Mucosa of gallbladder (tissue), 1 donor: Measurements from ENCODE around the gene IDH3B. TPM values are rescaled to one million over a fixed set of nuclear protein-coding genes. Genes with fewer than 3 reads are reported as not detected.
"Not testable (repeated sequence)": the region's sequence is repeated elsewhere in the genome, so short reads cannot be mapped to it uniquely, and the experiment has no call there.

Source experiments
- DNase-seq: peaks from one replicate; pipeline ENCODE4 v3.0.0-alpha.2; 2020; ENCODE audit warnings: low spot score
- total RNA-seq: library from RNA; stranded (reverse); gene quantifications from one replicate; pipeline ENCODE4 v1.2.1, GENCODE V29; 2021
- donor health status: DM: no; HTN: no; CAD: no.

IDH3B gene
- total RNA-seq, 1 donor from 2014 or later = 81.0 TPM

DNA sequence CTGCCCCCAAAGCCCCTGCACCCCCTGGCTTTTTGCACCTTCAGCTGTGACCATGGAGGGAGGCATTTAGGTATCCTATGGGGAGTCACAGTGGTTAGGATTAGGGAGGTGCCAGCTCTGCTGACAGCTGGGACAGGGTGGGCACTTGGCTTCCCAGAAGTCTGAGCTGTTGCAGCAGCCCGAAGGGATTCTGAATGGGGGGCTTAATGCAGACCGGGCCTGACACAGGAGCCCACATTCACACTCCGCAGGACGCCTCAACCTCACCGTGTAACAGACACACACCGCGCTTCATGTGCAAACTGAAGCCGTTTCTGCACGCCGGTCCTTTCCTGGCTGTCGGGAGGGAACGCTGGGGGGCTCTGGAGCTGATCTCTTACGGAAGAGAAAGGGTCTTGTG, 30.5 kb upstream of the IDH3B start:
- no peak for DNase-seq

DNA sequence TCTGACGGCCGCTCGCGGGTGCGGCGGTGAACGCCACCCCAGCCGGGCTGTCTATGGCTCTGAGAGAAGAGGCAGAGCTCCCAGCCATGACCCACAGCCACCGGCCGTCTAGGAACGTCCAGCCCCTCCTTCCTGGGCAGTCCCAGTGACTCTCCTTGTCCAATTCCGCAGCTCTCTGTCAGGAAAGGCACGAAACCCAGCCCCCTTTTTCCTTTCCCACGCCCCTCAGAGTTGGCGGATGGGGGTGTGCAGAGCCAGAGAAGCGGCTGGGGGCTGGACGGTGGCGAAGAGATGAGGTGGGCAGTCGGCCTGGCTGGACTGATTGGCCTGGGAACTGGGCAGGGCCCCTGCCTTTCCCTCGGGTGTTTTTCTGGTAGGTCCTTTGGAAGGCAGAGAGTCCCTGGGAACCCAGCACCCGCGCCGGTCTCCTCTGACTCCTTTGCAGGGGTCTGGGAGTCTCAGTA, 30.0 kb upstream of the IDH3B start:
- no peak for DNase-seq

DNA sequence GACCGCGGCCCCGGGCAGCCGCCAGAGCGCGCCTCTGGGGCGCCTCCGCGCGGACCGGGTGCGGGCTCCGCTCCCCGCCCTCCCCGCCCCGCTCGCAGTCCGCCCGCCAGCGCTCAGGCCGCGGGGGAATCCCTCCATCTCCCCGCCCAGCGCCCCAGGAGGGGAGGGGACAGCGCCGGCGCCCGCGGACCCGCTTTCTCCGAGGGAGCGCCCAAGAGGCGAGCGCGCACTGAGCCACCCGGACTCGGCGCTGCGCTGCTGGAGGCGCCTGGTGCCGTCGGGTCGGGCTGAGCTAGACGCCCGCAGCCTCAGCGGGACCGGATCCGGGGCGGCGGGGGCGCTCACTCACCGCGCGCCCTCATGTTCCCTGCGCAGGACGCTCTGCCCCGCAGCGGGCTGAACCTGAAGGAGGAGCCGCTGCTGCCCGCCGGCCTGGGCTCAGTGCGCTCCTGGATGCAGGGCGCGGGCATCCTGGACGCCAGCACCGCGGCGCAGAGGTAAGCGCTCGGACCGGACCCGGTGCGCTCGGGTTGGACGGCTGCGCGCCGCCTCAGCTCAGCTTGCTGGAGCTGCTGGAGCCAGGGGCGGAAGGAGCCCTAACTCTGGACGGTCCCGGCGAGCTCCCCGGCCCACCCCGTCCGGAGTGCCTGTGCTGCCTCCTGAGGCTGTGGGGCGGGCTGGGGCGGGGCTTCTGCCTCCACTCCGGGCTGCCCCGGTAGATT, 29.4 kb upstream of the IDH3B start:
- no peak for DNase-seq

DNA sequence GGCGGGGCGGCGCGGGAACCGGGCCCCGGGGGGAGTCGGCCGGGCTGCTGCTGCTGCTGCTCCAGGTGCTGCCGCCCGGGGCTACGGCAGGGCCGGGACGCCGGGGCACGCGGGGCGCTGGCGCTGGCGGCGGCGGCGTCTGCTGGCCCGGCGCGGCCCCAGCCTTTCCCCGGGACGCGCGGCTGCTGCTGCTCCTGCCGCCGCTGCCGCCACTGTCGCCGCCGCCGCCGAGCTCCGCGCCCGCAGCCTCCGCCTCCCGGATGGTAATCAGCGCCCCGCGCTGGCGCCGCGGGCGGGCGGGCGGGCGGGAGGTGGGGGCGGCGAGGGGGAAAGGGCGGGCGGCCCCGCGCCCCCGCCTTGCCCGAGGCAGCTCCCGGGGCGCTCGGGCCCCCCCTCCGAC, 28.9 kb upstream of the IDH3B start:
- DNase-seq = no peak

DNA sequence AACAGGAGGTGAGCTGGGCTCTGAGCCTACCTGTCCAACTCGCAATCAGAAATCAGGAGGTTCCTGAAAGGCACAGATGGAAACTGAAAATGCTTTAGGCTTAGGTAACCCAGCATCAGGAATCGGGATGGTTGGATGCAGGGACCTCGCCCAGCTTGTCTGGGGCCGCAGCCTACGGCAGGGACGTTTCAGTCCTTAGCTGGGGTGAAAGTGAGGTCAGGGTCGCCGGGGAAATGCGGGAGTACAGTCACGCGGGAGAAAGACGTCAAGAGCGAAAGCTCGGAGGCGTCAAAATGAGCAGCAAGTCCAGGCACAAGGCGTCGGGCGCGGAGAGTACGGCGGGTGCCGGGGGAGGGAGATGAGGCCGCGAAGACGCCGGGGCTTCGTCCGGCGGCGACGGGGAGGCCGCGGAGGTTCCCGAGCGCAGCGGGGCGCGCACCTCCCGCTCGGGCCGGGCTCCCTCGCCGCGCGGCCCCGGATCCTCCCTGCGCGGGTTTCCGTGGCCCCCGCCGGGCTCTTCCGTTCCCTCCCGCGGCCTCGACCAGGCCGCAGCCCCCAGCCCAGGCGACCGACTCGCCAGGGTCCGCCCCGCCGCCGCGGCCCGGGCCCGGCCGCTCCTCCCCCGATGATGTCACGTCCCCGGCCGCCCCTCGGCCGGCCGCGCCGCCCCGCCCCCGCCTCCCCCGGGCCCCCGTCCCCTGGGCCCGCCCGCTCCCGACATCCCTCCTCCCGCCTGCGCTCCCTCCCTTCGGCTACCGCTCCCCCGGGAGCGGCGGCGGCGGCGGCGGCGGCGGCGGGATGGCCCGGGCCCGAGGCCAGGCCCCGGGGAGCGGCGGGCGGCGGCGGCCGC, 28.2 kb upstream of the IDH3B start, which contains the start of gene EBF4:
EBF4 (plus strand) TSS at position 745 of the 850 bp plus-strand sequence. CDS start 866 bp downstream, outside the sequence.
- DNase-seq = peak; percentile 18

DNA sequence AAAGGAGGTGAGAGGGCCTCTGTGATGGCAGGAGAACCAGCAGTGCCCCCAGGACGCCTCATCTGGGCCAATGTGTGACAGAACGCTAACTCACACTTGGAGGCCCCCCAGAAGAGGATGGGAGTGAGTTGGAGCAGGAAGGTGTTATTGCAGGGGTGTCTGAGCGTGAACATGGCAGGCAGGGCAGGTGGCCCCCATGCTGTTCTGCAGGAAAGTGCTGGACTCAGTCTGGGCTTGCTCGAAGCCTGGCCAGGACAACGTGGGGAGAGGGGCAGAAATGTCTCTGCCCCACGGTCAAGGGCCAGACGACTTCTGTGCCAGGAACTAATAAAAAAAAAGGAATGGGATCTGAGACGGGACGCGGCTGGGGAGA, 27.6 kb upstream of the IDH3B start:
- DNase-seq = no peak

DNA sequence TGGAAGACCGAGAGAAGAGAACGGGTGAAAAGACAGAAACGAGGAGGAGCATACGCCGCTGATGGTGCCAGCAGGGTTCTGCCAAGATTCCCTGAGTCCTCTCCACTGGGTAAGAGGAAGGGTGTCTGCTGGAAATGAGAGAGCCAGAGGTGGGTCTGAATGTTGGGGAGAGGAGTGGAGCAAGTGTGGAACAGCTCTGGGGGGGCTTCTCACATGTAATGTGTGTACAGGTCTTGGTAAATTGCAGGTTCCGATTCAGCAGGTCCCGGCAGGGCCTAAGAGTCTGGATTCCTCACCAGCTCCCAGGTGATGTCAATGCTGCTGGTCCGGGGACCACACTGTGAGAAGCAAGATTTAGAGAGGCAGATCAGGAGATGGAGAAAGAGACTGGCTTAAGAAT, 27.1 kb upstream of the IDH3B start:
- DNase-seq = no peak

DNA sequence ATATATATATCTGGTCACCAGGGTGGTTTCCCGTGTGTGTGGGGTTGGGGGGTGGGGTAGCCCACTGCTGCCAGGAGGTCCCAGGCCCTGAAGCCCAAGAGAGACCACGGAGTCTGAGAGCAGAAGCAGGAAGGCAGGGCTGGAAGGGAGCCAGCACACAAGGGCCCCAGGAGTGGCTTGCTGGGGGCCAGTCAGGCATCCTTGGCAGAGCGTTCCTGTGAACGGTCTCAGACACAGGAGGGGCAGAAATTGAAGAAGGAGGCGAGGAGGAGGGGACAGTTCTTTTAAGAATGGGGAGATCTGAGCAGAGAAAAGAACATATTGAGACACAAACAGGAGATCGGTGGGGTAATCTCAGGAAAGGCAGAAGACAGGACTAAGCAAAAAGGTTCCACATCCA, 26.7 kb upstream of the IDH3B start:
- DNase-seq = no peak

DNA sequence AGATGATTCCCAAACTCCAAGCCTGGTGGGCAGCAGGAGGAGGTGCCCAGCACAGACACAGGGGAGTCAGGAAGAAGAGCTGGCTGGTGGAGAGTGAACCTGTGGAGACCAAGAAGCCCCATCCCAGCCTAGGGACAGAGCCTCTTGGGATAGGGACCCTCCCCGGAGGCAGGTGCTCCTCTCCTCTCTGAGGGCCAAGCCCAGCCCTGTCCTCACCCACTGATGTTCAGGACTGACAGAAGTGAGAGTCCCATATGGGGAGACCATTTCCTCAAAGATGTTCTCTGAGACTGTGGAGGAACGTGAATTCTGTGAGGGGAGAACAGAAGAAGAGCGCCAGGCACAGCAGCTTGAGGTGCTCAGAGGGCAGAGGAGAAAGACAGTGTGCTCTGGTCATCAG, 26.2 kb upstream of the IDH3B start:
- DNase-seq = no peak

DNA sequence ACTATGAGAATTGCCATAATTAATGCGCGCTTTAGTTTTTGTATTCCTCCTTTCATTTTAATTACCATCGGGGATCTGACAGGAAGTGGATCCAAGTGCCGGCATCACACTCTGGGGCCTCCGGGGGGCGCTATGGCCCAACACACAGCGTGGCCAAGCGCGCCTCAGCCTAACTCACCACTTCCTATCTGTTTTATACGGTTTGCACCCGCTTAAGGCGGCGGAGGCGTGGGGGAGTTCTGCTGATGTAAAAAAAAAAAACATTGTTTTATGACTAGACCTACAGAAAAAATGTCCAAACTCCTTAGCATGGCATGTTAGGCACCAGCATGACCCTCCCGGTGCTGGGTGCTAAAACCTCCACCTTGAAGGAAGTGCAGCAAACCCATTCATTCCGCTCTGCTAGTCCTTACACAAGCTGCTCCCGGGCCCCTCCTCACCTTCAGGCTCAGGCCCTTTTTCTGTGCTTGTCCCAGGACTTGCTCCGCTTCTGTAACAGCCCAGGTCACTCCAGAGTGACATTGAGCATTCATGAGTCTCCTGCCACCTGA, 24.1 kb upstream of the IDH3B start:
- DNase-seq = peak; percentile 32

DNA sequence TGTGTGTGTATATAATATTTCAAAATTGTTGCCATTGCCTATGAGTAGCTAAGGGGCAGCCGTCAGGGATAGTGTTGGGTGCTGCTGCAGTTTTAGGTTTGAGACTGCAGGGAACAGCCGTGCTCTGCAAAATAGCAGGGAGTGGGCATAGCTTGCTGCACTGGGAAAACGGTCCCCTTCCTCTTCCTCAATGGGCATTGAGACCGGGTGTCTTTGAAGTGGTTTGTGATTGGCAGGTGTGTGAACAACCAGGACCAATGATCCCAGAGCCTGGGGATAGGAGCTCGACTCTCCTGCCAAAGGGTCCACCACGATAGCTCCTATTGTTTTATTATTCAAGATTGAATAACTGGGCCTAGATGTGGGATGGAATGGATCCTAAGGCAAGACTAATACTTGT, 23.5 kb upstream of the IDH3B start:
- DNase-seq = no peak

DNA sequence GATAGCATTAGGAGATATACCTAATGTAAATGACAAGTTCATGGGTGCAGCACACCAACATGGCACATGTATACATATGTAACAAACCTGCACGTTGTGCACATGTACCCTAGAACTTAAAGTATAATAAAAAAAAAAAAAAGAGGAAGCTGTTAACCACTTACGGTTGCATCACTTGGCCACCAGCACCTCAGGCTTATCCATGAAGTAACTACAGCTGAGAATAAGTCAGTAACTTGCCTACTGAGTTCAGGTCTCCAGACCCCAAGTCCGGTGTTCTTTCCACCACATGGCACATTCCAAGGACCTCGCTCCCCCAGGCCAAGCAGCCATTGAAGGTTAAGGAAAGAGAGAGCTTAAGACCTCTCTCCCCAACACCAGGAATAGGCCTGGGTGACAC, 20.8 kb upstream of the IDH3B start:
- DNase-seq = not testable (repeated sequence)

DNA sequence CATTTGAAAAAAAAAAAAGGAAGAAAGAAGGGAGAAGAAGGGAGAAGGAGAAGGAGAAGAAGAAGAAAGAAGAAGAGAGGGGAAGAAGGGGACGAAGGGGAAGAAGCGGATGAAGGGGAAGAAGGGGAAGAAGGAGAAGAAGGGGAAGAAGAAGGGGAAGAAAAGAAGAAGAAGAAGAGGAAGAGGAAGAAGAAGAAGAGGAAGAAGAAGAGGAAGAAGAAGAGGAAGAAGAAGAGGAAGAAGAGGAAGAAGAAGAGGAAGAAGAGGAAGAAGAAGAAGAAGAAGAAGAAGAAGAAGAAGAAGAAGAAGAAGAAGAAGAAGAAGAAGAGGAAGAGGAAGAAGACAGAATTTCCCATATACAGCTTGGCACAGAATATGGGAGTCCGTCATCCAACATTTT, 18.0 kb upstream of the IDH3B start:
- DNase-seq = not testable (repeated sequence)

DNA sequence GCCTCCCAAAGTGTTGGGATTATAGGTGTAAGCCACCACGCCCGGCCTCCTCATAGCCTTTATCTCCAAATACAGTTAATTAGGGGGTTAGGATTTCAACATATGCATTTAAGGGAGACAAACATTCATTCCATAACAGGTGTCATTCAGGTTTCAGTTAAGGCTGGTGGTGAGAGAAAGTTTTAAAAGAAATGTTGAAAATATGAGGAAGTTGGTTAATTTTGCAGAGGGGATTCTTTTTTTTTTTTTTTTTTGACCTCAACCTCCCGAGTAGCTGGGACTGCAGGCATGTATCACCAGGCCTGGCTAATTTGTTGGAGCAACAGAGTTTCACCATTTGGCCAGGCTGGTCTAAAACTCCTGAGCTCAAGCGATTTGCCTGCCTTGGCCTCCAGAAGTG, 16.0 kb upstream of the IDH3B start:
- DNase-seq = no peak

DNA sequence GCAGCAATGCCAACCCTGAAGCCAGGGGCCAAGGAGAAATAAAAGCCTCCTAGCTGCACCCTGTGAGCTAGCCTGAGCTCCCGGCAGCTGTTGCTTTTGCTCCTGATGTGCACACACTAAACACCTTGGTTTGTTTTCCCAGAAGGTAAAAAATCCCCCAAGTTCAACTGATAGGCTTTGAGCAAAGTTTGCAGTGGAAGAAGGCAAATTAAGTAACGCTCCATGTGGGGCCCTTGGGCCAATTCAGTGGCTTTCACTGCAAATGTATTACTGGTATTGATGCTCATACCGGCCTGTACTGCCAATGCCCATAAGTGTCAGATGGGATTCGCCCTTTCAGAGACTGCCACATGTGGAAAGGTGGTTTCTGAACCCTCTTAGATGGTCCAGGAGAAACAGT, 9.4 kb upstream of the IDH3B start:
- DNase-seq = no peak

DNA sequence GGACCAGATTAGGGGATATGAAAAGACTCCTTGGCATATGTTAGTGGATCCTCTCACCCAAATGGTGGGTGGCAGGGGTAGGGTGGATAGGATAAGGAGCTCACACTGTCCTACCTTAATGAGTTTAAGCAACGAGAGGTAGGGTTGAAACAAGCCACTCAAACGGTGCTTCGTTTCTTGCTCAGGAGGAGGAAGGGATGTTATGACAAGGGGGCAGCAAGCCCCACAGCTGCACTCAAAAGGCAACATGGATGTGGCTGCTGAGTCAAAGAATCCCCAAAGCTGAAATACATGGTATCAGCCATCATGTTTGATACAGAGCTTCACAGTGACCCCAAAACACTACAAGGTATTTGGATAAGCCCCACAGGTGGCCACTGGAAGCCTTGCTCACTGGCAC, 8.4 kb upstream of the IDH3B start:
- DNase-seq = no peak

DNA sequence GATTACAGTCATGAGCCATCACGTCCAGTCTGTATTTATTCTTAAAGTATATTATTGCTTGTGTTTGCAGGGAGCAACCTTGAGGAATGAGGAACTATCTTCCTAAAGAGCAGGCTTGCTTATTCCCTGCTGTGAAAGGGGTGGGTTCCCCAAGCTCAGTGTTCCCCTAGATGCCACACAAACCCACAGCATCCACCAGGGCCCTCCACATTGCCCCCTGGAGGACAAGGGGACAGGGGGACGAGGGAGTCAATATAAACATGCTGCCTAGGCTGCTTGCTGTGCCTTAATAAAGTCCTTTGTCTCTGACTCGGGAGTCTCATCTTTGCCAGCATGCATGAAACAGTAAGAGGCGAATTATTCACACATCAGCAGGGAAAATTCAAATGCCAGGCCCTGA, 8.0 kb upstream of the IDH3B start:
- no peak for DNase-seq

DNA sequence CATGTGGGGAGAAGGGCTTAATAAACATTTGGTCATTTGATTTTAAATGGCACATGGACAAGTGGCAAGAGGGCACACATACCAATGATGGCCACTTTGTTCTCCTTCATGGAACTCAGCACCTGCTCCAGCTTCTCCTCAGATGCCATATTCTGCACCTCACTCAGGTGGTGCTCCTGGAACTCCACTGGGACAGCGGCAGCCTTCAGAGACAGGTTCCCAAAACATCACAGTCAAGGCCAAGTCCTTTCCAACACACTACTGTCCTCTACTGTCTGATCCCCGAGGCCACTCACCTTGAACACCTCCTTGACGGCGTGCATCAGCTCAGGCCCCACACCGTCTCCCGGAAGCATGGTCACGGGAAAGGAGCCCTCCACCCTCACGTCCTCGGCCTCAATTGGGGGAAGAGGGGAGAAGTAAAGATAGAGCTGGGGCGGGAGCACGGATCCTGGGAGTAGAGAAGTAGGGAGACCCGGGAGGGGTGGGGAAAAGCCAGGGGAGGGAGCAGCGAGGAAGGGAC, 591 bp downstream of the IDH3B start:
- DNase-seq = no peak

DNA sequence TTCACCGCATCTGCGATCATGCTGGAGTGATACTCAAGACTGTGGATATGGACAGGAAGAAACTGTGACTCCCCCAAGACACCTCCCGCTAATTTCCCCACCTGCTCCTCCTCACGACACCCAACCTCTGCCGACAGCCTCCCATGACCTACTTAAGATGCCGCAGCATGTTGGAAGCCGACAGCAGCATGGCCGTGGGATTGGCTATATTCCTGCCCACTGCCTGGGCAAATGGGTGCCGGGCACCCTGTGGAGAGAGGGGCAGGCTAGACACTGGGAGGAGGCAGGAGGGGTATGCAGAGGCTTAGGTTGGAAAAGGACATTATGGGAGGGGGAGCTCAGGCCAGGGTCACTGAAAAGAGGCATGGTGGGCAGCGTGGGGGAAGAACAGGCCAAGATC, 4.5 kb downstream of the IDH3B start:
- no peak for DNase-seq

DNA sequence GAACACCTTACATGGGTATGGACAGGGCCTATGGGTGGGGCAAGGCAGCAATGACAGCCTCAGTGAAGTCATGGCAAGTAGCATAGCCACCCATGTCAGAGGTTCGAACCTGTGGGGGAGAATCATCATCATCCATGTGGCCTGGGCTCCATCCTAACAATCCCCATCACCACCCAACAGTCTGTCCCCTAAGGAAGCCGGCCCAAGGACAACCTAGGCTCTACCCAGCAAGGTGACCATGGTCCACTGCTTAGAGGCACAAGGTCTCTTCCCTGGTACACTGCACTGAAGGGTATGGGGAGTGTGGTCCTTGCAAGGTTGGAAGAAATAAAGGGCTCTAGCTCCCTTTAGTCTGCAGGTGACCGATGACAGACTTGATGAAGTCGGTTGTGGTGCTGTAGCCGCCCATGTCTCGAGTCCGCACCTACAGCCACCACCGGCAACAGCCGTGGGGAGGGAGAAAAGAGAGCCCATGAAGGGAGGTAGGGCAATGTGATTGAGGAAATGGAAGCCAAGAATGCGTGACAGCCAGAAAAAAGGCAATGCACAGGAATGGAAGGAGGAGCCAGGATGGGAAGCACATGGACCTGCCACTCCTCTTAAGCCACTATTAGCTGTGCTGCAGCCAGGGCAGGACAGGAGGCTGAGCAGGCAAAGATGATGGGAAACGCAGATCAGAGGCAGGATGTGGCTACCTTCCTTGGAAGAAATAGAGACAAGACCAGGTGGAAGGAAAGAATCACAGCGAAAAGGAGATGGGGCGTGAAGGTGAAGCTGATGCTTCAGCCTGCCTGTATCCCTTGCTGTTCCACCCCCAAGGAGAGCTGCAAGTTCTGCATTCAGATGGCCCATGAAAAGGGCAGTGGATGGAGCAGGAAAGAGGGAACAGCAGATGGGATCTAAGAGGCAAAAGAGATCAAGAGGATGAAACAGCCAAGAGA, 5.3 kb downstream of the IDH3B start:
- no peak for DNase-seq

DNA sequence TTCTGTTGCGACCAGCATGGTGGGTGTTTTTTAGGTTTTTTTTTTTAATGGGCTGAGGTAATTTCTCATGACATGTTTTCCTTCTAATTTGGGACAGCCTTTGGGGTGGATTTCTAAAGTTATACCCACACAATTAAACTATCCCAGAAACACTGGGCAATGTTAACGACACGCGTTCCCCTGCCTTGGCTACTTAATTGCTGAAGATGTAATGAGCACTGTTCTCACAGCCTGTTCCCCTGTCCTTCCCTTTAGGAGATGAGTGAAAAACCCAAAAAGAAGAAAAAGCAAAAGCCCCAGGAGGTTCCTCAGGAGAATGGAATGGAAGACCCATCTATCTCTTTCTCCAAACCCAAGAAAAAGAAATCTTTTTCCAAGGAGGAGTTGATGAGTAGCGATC, 6.3 kb downstream of the IDH3B start:
- no peak for DNase-seq

DNA sequence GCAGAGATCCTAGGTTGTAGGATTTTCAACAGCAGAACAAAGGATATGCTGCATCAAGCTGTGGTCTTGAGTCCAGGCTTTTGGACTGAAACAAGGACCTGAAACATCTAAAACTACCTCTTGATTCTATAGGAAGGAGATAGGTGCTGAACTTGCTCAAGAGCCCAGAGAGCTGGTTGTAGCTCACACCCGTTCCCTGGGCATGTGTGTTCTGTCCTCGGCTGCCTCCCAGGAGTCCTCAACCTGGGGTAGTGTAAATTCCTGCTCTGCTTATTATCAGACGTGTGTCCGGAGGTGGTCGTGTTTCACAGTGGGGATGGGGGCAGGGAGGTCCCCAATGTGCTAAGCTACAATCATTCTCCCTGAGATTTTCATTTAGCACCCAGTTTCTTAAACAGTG, 6.8 kb downstream of the IDH3B start:
- no peak for DNase-seq
